GM21619 (cell line): Measurements from ENCODE around the gene STRADA.

Experiments used
- ATAC-seq: cut with Tn5 transposase; IDR thresholded peaks from one replicate; pipeline ENCODE4 v1.9.1; 2021; ENCODE audit not compliant: unreplicated experiment

The STRADA gene, protein sequence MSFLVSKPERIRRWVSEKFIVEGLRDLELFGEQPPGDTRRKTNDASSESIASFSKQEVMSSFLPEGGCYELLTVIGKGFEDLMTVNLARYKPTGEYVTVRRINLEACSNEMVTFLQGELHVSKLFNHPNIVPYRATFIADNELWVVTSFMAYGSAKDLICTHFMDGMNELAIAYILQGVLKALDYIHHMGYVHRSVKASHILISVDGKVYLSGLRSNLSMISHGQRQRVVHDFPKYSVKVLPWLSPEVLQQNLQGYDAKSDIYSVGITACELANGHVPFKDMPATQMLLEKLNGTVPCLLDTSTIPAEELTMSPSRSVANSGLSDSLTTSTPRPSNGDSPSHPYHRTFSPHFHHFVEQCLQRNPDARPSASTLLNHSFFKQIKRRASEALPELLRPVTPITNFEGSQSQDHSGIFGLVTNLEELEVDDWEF

GRCh38 chr17:63741408-63742173, at the start of gene STRADA:
Gene STRADA, minus strand, starts transcription at chr17:63741799. Its CDS starts 13,430 bp downstream, at chr17:63728369.
- ATAC-seq: peak; percentile 84

DNA sequence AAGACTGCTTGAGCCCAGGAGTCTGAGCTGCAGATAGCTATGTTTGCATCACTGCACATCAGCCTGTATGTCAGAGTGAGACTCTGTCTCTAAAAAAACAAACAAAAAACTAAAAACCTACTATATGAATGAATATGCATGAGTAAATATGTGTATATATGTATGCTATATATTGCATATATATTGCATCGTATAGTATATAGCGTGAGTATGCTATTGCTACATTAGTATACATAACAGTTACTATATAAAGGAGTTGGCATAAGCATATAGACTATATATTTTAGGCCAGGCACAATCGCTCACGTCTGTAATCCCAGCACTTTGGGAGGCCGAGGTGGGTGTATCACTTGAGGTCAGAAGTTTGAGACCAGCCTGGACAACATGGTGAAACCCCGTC, 48.5 kb upstream of the STRADA start:
- no peak for ATAC-seq

DNA sequence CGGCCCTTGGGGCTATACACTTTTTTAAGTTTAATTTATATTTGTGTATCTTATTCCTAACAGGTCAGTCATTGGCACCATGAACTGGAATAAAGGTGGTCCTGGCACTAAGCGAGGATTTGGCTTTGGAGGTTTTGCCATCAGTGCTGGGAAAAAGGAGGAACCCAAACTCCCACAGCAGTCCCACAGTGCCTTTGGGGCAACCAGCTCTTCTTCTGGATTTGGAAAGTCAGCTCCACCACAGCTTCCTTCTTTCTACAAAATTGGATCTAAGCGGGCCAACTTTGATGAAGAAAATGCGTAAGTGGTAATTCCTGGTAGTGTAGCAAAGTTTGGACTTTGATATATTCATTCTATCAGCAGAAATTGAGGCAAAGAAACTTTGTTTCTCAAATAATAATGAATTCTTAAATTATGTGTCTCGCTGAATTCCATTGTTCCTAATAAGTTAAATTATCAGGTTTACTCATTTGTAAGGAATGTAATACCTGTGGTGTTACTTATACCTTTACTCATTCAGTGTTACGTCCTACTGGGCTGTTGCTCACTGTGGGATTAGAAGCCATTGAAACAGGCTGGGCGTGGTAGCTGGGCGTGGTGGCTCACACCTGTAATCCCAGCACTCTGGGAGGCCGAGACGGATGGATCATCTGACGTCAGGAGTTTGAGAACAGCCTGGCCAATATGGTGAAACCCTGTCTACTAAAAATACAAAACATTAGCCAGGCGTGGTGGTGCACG, 45.5 kb upstream of the STRADA start:
- no peak for ATAC-seq

DNA sequence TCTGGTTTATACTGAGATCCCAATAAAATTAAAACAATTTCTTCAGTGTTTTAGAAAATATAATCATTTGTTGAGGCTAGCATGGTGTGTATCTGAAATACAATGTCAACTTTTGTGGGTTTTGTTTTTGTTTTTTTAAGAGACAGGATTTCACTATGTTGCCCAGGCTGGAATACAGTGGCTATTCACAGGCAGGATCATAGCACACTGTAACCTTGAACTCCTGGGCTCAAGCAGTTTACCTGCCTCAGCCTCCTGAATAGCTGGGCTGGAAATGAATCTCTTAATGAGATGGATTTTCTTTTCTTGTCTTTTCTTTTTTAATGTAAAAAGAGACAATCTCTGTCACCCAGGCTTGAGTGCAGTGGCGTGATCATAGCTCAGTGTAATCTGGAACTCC, 44.5 kb upstream of the STRADA start:
- no peak for ATAC-seq

GRCh38 chr17:63785556-63785955, 44.0 kb upstream of the STRADA start:
- ATAC-seq: no peak

DNA sequence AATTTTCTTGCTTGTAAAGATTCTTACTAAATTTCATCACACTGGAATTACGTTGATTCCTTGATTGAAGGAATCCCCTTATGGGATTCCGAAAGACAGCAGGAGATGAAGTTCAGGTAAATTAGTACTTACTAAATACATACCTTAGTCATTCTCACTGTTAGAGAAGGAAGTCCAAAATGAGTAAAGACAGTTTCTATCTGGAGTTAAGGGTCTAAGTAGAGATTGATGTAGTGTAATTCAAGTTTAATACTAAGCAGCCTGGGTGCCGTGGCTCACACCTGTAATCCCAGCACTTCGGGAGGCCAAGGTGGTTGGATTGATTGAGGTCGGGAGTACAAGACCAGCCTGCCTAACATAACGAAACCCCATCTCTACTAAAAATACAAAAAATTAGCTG, 41.9 kb upstream of the STRADA start:
- ATAC-seq: no peak

DNA sequence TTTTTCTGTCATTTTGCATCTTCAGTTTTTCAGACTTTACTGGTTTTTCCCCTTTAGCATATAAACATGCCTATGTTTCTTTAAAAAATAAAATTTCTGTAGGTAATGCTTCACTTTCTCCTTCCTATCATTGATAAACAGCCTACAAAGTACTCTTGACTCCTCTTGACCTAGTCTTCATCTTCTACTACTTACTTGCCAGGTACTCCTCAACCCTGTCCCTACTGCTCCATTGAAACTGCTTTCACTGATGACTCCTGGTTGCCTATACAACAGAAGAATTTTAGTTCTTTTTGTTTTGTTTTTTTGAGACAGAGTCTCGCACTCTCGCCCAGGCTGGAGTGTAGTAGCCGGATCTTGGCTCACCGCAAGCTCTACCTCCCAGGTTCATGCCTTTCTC, 39.3 kb upstream of the STRADA start:
- ATAC-seq: no peak

GRCh38 chr17:63780507-63780906, 38.9 kb upstream of the STRADA start:
- no peak for ATAC-seq

GRCh38 chr17:63775420-63775819, 33.8 kb upstream of the STRADA start:
- ATAC-seq: no peak

DNA sequence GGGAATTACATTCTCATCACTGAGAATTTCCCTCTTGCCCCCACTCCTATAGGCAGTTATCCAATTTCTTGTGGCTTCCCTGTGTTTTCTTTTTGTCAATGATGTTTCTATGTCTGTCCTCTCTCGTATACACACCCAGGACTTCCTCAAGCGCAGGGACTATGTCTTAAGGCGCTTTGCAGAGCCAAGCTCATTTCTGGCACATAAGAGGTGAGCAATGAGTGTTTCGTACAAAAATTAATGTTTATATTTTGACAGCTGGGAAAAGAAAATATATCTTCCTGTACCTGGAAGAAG, 33.3 kb upstream of the STRADA start:
- ATAC-seq: no peak

DNA sequence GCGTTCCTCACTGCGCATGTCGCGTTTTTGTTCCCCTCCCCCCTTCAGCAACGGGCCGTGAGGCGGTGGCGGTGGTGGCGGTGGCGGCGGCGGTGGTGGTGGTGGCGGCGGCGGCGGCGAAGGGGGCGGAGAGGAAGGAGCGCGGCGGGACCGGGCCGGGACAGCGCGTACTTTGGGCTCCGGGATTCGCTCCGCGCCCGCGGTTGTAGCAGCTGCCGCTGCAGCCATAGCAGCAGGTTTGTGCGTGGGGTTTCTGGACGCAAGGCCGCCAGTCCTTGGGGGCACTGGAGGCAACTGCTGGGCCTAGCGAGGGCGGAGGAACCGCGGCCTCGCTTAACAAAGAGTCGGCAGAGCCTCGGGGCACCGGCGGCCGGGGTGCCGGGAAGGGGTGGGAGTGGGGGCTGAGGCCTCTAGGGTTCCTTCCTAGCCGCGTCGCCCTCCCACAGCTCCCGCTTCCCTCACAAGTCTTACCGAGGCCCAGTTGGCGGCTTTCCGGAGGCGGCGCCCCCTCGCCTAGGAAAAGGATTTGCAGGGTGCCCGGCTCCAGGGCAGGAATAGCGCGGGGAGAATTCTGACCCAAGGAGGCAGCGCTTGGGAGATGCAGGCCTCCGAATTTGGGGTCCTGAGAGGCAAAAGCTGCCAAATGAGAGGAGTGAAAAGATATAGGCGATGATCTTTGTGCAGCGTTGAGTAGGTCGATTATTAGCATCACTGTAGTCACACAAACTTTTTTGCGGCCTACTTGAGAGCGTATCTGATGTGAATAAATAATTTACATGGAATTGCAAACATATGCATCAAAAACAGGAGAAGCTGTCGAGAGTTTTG, 32.8 kb upstream of the STRADA start, which contains the start of gene DDX42:
DDX42 (plus strand) TSS at position 30 of the 828 bp plus-strand sequence. CDS start 12,880 bp downstream, outside the sequence.
- peak; percentile 1 for ATAC-seq

- ATAC-seq: peak; percentile 86
Observed at GRCh38 chr17:63773272-63774140, 31.9 kb upstream of the STRADA start, which contains the start of gene CCDC47. Gene CCDC47, minus strand, starts transcription at chr17:63773597. Its CDS starts 7,422 bp downstream, at chr17:63766175.

- ATAC-seq: no peak
Observed at GRCh38 chr17:63772801-63773271, 31.2 kb upstream of the STRADA start.

- ATAC-seq: no peak
Observed at GRCh38 chr17:63768433-63768832, 26.8 kb upstream of the STRADA start.

DNA sequence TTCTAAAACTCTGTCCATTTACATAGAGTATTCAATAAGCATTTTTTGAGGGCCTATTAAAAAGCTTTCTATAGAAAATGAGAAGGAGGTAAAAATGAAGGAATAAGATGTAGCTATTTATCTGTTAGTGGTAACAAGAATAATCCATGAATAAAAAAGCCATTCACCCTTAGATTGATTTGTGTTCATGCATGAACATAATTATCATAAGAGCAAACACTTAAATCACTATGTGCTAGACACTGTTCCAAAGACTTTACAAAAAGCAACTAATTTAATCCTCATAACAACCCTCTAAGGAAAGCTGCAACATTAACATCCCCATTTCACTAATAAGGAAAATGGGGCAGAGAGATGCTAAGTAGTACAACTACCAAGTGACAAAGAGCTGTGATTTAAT, 25.2 kb upstream of the STRADA start:
- ATAC-seq: no peak

DNA sequence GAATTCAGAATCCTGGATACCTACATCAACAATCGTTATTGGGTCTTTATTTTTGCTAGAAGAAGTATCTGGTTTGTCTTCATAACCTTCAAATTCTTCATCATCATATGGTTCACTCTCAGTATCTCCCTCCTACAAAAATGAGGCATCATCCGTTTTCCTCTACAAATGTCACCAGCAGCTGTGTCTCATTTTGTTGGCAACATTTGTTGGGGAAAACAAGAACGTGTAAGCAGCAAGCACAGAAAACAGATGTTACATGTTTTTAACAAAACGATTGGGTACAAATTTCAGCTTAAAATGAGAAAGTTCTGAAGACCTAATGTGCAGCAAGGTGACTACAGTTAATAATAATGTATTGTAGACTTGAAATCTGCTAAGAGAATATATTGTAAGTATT, 23.1 kb upstream of the STRADA start:
- no peak for ATAC-seq

DNA sequence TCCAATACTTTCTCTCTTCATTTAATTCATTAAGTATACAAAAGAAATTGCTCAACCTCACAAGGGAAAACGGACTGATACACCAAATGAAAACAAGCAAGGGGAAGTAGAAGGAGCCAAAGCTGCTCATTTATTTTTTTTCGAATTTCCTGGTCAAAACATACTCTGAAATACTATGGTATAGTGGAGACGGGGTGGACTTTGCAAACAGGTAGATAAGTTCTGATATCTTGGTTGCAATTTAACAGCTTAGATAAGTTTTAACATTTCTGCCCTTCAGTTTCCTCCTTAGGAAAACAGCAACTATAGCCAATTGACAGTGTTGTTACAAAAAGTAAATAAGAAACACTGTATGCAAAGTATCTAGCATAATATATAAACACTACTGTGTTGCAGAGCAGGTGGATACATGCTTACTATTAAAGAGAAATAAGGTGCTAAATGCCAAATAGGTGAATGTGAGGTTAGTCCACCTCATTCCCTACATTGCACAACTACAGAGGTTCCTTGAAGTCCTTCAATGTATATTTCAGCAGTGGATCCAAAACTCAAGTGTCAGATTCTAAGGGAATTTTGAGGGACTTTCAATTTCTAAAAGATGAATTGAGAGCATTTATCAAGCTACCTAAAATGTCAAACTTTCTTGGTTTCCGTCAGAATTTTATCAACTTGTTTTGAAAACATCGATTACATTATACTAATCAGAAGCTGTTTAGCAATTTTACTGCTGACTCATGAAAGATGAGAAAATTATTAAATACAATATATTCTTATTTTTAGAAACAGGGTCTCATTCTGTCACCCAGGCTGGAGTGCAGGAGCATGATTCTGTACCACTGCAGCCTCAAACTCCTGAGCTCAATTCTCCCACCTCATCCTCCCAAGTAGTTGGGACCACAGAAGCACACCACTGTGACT, 20.8 kb upstream of the STRADA start:
- ATAC-seq: no peak

GRCh38 chr17:63760771-63761539, 19.4 kb upstream of the STRADA start:
- no peak for ATAC-seq
